ENCODE results near the gene ASTN2. TPM values are rescaled to one million over a fixed set of nuclear protein-coding genes. Genes with fewer than 3 reads are reported as not detected.
"Not testable (repeated sequence)": the region's sequence is repeated elsewhere in the genome, so short reads cannot be mapped to it uniquely, and the experiment has no call there.

ASTN2 gene
- total and polyA plus RNA-seq, 2 experiments from 2014 or later: 7.0 to 24.6 TPM

DNA sequence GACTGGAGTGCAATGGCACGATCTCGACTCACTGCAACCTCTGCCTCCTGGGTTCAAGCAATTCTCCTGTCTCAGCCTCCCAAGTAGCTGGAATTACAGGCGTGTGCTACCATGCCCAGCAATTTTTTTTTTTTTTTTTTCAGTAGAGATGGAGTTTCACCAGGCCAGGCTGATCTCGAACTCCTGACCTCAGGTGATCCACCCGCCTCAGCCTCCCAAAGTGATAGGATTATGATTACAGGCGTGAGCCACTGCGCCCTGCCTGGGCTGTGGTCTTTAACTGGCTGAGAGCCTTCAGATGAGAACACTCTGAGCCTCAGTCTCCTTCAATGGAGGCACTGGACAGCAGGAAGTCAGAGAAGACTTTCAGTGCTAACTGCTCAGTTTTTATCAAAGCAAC, 576.4 kb downstream of the ASTN2 start:
- H3K9me2 ChIP-seq (ENCODE audit: insufficient read depth); DNase-seq (ENCODE audit: low spot score); H2AFZ ChIP-seq; H3K36me3 ChIP-seq (ENCODE audit: insufficient read depth); H3K4me2 ChIP-seq; H3K27me3 Mint-ChIP-seq (ENCODE audit: insufficient read depth, low read depth, poor library complexity); H4K20me1 ChIP-seq (replicated peaks; ENCODE audit: insufficient read depth); H3K27me3 ChIP-seq (ENCODE audit: insufficient read depth); H3K79me2 ChIP-seq (replicated peaks; ENCODE audit: insufficient read depth); H3K4me3 ChIP-seq; ATAC-seq; H3K4me3 Mint-ChIP-seq; H3F3A ChIP-seq (replicated peaks; ENCODE audit: low read depth): not testable (repeated sequence)
- H3K27ac Mint-ChIP-seq: 0 out of 2 replicates have a peak overlapping the region, but pooled peaks have one; percentile 52
- H3K4me1 Mint-ChIP-seq: peaks cover 52% of the 10 kb centered on the region
- H3K4me1 ChIP-seq (ENCODE audit: insufficient read depth): peaks cover 55% of the 10 kb centered on the region
- H3K27ac ChIP-seq (ENCODE audit: low read depth): peak overlapping the region; percentile 79
- H3K36me3 Mint-ChIP-seq (ENCODE audit: low read depth): peaks cover 15% of the 10 kb centered on the region; the same call in 2 of the 3 replicates
- H3K9me3 Mint-ChIP-seq: peaks cover 13% of the 10 kb centered on the region; the same call in 2 of the 3 replicates

DNA sequence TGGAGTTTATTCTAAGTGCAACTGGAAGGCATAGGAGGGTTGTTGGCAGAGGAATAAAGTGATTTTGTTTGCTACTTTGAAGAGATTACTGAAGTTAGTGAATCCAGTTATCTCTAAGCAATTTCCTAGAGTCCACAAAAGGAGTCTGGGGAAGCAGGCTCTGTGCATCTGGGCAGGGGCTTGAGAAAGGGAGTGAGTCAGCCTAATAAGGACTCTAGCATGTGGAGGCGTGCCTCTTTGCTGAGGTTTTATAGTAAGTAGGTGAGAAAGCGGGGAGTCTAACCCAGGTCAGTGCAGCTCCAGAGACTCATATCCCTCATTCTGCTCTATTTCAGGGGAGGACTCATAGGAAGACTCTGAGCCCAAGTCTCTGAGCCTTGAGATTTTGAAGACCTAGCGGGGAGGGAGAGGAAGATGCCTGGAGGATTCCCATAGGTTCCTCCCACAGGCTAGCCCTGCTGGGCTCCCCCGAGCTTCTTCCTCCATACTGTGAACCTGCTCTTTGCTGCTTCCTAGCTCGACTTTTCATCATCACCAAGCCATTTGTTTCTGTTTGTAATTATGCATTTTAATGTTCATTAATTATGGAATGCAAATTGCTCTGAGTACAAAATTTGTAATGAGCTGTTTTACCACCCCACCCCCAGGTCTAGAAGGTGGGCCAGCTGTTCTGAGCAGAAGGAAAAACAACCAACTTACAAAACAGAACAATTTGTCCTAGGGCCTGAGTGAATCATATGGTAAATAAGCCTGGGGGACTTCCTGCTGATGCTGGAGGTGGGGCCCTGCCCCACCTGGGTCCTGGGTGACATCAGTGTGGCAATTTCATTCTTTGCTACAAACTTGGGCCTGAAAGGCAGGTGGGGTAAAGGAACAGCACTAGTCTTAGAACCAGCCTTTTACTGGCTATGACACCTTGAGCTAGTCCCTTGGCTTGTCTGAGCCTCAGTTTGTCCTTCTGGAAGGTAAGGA, 577.6 kb downstream of the ASTN2 start:
- Histone ChIP-seq H3K4me1 (ENCODE audit: insufficient read depth) (peaks cover 48% of the 10 kb centered on the region), H3F3A (replicated peaks; ENCODE audit: low read depth) (no peaks in the 10 kb centered on the region), H3K27me3 (ENCODE audit: insufficient read depth) (no peaks in the 10 kb centered on the region), H3K4me2 (peak overlapping the region; percentile 53), H3K4me3 (no peak overlapping the region), H3K27ac (ENCODE audit: low read depth) (peak overlapping the region; percentile 79), H3K36me3 (ENCODE audit: insufficient read depth) (no peaks in the 10 kb centered on the region), H4K20me1 (replicated peaks; ENCODE audit: insufficient read depth) (no peaks in the 10 kb centered on the region), H2AFZ (no peak overlapping the region), H3K79me2 (replicated peaks; ENCODE audit: insufficient read depth) (no peaks in the 10 kb centered on the region), H3K9me2 (ENCODE audit: insufficient read depth) (peaks cover 6% of the 10 kb centered on the region; the same call in 1 of the 2 replicates)
- H3K4me3 Mint-ChIP-seq: peak overlapping the region; percentile 17; the same call in 1 of the 3 replicates
- peaks cover 13% of the 10 kb centered on the region; the same call in 2 of the 3 replicates for H3K9me3 Mint-ChIP-seq
- TF ChIP-seq ZNF462 (CRISPR knock-in tag; IDR thresholded peaks at IDR 0.05) (0 out of 2 replicates have a peak, but pooled peaks have one; percentile 3), EZH2 (IDR thresholded peaks at IDR 0.05; ENCODE audit: low read depth, unreplicated experiment) (no peak)
- H3K27ac Mint-ChIP-seq: peak overlapping the region; percentile 89
- H3K36me3 Mint-ChIP-seq (ENCODE audit: low read depth): peaks cover 15% of the 10 kb centered on the region; the same call in 2 of the 3 replicates
- H3K4me1 Mint-ChIP-seq: peaks cover 49% of the 10 kb centered on the region
- DNase-seq (ENCODE audit: low spot score) (peak; percentile 28), ATAC-seq (peak; percentile 81)
- peaks cover 6% of the 10 kb centered on the region for H3K27me3 Mint-ChIP-seq (ENCODE audit: insufficient read depth, low read depth, poor library complexity)

- not testable (repeated sequence) for H2AFZ ChIP-seq; H3K9me2 ChIP-seq (ENCODE audit: insufficient read depth); H3K4me2 ChIP-seq; H3K4me1 ChIP-seq (ENCODE audit: insufficient read depth); H3K27ac Mint-ChIP-seq; DNase-seq (ENCODE audit: low spot score); H3F3A ChIP-seq (replicated peaks; ENCODE audit: low read depth); H3K9me3 Mint-ChIP-seq; ATAC-seq; H3K36me3 ChIP-seq (ENCODE audit: insufficient read depth); H3K79me2 ChIP-seq (replicated peaks; ENCODE audit: insufficient read depth); H3K4me3 Mint-ChIP-seq; H3K27me3 Mint-ChIP-seq (ENCODE audit: insufficient read depth, low read depth, poor library complexity); H3K27ac ChIP-seq (ENCODE audit: low read depth); H3K27me3 ChIP-seq (ENCODE audit: insufficient read depth); H4K20me1 ChIP-seq (replicated peaks; ENCODE audit: insufficient read depth); H3K36me3 Mint-ChIP-seq (ENCODE audit: low read depth); H3K4me3 ChIP-seq
- H3K4me1 Mint-ChIP-seq: peaks cover 14% of the 10 kb centered on the region
These were observed 584.5 kb downstream of the ASTN2 start for GRCh38 chr9:116830321-116830720.

Data from GM23338 (cell line).